ENCODE results near the gene AP2B1. TPM values are rescaled to one million over a fixed set of nuclear protein-coding genes. Genes with fewer than 3 reads are reported as not detected.
"Not testable (repeated sequence)": the region's sequence is repeated elsewhere in the genome, so short reads cannot be mapped to it uniquely, and the experiment has no call there.

The AP2B1 gene
- polyA plus RNA-seq, 1 donor from 2014 or later, result 36.3 TPM

DNA sequence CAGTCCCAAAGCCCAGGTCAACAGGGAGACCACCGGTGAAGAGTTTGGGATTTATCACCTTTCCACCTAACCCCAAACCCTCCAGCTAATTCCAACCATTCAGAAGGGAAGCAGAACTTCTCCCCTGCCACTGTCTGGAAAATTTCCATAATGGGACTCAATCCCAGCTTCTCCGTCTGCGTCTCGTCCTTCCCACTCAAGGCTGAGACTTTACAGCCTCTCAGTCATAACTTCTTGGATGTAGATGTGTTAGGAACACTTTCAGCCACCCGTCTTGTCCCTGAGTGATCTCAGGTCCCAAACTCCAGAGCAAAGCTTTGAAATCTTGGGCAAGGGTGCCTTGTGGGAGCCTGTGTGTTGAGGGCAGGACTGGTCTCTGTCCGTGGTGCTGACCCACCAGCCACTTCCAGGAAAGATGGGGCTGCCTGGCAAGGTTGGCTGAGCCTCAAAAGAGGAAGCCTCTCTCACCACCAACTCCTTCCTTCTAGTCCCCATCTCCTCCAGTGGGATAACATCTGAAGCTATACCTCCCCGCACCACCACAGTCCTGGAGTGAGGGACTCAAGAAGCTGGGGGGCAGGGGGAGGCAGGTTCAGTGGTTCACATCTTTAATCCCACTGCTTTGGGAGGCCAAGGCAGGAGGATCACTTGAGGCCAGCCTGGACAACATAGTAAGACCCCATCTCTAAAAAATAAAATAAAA is 156.7 kb downstream of the AP2B1 start:
- peaks cover 2 to 4% (median 4%) of the 10 kb centered on the region in 3 donors for H3K4me1 Mint-ChIP-seq
- no peaks in the 10 kb centered on the region for H3K9me3 Mint-ChIP-seq
- H3K27ac Mint-ChIP-seq, result no peak overlapping the region
- peaks cover 1% of the 10 kb centered on the region for H3K36me3 Mint-ChIP-seq
- peaks cover 26% of the 10 kb centered on the region for H3K27me3 Mint-ChIP-seq
- H3K4me3 Mint-ChIP-seq, result no peak overlapping the region

DNA sequence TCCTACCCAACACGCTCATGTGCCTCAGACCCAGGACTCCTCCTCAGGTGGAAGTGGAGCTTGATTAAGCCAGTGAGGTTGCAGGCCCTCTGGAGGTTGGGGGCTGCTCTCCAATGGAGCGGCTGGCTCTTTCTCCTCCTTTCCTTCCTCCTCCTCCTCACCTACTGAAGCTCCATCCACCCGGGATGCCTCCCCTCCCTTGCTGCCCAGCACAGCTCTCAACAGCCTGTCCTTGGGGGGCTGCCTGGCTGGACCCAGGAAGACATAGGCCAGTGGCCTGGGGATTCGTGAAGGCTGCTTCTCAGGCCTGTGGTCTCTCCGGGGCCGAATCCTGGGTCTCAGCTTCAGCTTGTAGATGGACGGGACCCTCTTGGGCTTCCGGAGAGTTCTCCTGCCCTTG is 157.7 kb downstream of the AP2B1 start:
- peaks cover 29% of the 10 kb centered on the region for H3K27me3 Mint-ChIP-seq
- peaks cover 1% of the 10 kb centered on the region for H3K36me3 Mint-ChIP-seq
- no peak overlapping the region for H3K4me3 Mint-ChIP-seq
- H3K4me1 Mint-ChIP-seq, result peaks cover 4% of the 10 kb centered on the region in 3 donors
- no peaks in the 10 kb centered on the region for H3K9me3 Mint-ChIP-seq
- H3K27ac Mint-ChIP-seq, result no peak overlapping the region

DNA sequence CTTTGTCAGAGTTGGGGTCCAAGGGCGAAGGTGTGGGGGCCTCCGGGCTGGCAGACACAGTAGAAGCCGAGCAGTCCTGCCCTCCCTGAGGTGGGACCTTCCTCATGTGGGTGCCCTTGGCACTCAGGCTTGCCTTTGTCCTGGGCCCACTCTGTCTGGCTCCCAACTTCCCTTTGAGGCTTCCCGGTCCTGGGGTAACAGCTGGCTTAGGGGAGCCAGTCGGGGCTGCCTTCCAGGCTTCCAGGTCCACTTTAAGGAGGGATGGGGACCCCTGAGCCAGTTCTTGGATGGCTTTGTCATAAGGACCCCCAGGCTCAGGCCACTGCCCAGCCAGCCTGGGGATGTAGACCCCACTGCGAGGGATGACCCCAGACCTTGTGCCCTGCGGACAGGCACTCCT is 158.1 kb downstream of the AP2B1 start:
- Mint-ChIP-seq H3K27ac (no peak overlapping the region), H3K4me3 (no peak overlapping the region), H3K36me3 (peaks cover 1% of the 10 kb centered on the region), H3K4me1 (peaks cover 4% of the 10 kb centered on the region in 3 donors), H3K9me3 (no peaks in the 10 kb centered on the region), H3K27me3 (peaks cover 32% of the 10 kb centered on the region)

DNA sequence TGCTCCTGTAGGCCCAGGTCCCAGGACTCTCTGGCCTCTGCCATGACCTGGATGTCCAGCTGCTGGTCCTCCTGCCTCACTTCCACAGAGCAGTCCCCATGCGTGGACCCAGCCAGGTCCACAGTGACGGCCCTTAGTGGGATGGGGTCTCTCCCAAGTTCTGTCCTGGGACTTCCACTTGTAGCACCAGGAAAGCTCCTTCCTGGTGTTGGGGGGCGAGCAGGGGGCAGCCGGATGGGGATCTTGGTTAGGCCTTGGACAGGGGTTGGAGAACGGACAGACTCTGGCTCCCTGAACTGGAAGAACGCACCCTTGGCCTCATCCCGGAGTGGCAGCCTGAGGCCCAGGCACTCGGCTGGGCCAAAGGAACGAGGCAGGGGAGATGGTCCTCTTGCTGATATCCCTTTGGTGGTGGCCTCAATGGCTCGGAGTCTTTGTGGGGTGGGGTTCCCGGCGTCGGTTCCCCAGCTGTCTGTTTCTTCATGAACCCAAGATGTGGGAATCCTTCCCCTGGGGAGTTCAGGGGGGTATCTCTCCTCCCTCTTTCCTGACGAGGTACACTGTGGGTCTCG is 158.7 kb downstream of the AP2B1 start:
- Mint-ChIP-seq H3K27me3 (peaks cover 36% of the 10 kb centered on the region), H3K9me3 (no peaks in the 10 kb centered on the region), H3K27ac (no peak overlapping the region), H3K4me1 (peaks cover 4% of the 10 kb centered on the region in 3 donors), H3K4me3 (no peak overlapping the region), H3K36me3 (peaks cover 1% of the 10 kb centered on the region)

DNA sequence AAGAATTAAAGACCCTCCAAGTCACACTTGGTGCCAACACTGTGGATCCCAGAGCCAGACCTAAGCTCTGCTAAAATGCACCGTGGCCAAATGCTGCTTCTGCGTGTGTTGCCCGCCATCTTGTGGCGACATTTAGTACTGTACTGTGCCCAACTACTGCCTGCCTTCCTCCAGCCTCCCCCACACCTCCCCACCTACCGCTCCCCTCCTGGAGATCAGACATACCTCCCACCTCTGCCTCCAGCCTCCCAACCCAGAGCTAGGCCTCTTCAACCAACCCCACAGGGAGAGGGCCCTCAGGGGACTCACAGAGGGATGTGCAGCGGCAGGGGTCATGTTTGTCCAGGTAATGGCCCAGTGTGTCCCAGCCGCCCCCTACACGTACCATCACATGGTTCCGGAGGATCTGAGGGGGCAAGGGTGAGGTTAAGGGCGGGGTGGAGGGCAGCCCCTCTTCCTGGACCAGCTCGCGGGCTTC is 160.5 kb downstream of the AP2B1 start:
- no peaks in the 10 kb centered on the region for H3K36me3 Mint-ChIP-seq
- H3K9me3 Mint-ChIP-seq, result no peaks in the 10 kb centered on the region
- peaks cover 34% of the 10 kb centered on the region for H3K27me3 Mint-ChIP-seq
- no peak overlapping the region for H3K27ac Mint-ChIP-seq
- H3K4me1 Mint-ChIP-seq, result peaks cover 2 to 4% (median 2%) of the 10 kb centered on the region in 3 donors
- no peak overlapping the region for H3K4me3 Mint-ChIP-seq

DNA sequence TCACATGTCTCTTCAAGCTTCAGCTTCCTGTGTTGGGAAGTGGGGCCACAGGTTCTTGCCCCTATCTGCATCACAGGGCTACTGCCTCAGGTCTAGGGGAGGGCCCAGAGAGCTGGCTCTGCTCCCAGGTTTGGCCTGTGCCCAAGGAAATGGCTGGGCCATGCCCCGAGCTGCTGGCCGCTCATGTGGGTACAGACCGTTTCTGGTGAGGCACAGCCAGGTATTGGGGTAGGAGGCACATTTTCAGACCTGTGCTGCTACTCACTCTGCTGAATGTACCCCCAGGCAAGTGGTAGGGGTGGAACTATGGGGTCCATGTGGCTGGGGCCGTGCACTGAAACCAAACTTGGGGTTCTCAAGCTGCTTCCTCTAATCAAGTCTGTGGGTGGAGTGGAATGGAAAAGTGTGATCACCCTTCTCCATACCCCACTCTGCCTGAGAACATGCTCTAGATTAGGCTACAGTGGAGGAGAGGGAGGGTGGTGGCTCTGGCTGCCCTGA is 161.3 kb downstream of the AP2B1 start:
- no peaks in the 10 kb centered on the region for H3K36me3 Mint-ChIP-seq
- peaks cover 31% of the 10 kb centered on the region for H3K27me3 Mint-ChIP-seq
- H3K4me1 Mint-ChIP-seq, result peaks cover 2 to 4% (median 2%) of the 10 kb centered on the region in 3 donors
- H3K4me3 Mint-ChIP-seq, result peak overlapping the region in 1 of 4 donors; percentile 47
- H3K27ac Mint-ChIP-seq, result no peak overlapping the region
- H3K9me3 Mint-ChIP-seq, result no peaks in the 10 kb centered on the region

DNA sequence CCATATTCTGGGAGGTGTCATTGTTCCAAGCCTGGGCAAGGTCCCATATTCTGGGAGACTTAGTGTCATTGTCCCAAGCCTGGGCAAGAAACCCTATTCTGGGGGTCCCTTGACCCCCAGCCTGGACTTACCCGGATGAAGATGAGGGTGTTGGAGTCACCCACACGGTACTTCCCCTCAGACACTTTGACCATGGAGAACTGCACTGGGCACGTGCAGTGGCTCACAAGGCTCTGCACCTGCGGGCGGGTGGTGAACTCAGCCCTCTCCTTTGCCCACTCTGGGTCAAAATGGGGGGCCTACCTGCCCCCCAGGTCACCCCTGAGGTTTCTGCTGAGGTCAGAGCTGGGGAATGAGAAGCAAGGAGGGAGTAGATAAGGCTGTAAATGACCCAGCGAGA is 161.9 kb downstream of the AP2B1 start:
- Mint-ChIP-seq H3K27ac (no peak overlapping the region), H3K9me3 (no peaks in the 10 kb centered on the region), H3K27me3 (peaks cover 31% of the 10 kb centered on the region), H3K4me3 (no peak overlapping the region), H3K4me1 (peaks cover 0 to 2% (median 2%) of the 10 kb centered on the region in 3 donors), H3K36me3 (no peaks in the 10 kb centered on the region)

DNA sequence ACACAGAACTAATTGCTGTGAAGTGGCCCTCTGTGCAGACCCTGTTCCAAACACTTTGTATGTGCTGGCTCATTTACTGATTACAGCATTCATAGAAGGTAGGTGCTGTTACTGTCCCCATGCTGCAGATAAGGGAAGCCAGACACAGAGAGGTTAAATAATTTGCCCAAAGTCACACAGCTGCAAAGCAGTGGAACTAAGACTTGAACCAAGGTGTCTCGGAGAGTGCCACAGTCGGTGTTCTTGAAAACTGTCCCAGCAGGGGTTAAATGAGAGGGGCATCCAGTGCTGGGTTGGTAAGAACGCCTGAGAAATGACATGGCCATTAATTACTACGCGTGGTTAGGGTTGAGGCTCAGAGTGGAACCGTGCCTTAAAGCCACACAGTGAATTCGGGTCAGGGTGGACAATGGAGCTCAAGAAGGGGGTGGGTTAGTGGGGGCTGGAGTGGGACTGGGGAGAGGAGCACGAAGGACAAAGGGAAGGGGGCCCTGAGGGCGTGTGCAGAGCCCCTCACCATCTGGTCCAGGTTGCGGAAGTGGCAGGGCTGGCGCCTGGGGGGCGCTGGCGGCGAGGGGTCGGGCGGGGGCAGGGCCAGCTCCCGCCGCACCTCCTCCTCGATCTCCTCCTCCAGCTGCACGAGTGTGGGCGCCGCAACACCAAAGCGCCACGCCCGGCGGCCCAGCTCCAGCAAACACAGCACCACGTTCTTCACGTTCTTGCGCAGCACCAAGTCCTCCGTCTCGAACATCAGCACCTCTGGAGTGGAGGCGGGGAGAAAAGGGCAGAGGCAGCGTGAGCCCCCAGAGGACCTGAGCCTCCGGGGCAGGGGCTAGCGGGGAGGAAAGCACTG is 162.7 kb downstream of the AP2B1 start:
- no peaks in the 10 kb centered on the region for H3K36me3 Mint-ChIP-seq
- H3K27me3 Mint-ChIP-seq, result peaks cover 27% of the 10 kb centered on the region
- H3K27ac Mint-ChIP-seq, result no peak overlapping the region
- no peak overlapping the region for H3K4me3 Mint-ChIP-seq
- no peaks in the 10 kb centered on the region for H3K9me3 Mint-ChIP-seq
- H3K4me1 Mint-ChIP-seq, result peaks cover 2% of the 10 kb centered on the region in 3 donors

DNA sequence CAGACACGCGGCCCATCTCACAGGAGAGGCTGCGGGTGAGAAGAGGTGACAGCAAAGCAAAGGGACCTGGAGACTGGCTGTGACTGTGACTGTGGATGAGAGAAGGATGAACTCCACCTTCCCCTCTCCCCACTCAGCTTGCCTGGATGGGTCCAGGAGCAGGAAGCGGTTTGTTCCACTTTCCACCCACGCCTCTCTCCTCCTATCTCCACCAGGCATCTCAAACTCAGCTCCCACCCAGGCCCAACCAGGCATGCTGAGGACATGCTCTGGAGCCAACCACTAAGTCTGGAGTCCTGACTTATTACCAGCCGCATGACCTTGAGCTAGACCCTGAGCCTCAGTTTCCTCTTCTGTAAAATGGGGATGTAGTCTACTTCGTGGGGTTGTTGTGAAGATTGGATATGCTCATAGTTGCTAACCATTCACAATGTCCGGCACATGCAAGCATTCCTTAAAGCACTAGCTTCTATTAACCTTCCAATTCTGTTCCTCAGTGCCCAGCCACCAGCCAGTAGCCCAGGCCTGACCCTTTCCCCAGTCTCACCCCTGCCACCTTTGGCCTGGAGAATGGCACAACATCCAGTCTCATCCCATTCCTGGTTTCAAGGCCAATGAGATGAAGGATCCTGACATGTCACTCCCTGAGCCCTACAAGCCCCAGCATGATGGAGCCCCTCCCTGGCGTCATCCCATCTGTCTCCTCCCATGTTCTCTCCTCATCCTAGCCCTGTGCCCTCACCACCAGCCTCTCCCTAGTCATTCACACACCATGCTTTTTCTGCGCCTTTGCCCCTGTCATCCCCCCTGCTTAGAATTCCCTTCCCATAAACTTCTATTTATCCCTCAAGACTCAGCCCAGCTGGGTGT is 163.6 kb downstream of the AP2B1 start:
- Mint-ChIP-seq H3K9me3 (no peaks in the 10 kb centered on the region), H3K36me3 (peaks cover 2% of the 10 kb centered on the region), H3K4me1 (peaks cover 2 to 5% (median 4%) of the 10 kb centered on the region in 3 donors), H3K27ac (no peak overlapping the region), H3K4me3 (peak overlapping the region in 1 of 4 donors; percentile 17), H3K27me3 (peaks cover 27% of the 10 kb centered on the region)

DNA sequence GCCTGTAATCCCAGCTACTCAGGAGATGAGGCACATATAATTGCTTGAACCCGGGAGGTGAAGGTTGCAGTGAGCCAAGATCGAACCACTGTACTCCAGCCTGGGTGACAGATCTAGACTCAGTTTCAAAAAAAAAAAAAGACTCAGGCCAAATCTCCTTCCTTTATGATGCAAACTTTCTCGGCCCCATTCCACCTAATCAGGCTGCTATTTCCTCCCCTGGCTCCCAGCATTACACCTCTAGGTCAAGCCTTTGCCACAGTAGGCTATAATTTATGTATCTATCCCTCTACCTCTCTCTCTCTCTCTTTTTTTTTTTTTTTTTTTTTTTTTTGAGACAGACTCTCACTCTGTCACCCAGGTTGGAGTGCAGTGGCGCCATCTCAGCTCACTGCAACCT is 164.4 kb downstream of the AP2B1 start:
- H3K27ac Mint-ChIP-seq, H3K9me3 Mint-ChIP-seq, H3K36me3 Mint-ChIP-seq, H3K4me3 Mint-ChIP-seq: not testable (repeated sequence)
- Mint-ChIP-seq H3K27me3 (peaks cover 27% of the 10 kb centered on the region), H3K4me1 (peaks cover 4 to 11% (median 8%) of the 10 kb centered on the region in 3 donors)

DNA sequence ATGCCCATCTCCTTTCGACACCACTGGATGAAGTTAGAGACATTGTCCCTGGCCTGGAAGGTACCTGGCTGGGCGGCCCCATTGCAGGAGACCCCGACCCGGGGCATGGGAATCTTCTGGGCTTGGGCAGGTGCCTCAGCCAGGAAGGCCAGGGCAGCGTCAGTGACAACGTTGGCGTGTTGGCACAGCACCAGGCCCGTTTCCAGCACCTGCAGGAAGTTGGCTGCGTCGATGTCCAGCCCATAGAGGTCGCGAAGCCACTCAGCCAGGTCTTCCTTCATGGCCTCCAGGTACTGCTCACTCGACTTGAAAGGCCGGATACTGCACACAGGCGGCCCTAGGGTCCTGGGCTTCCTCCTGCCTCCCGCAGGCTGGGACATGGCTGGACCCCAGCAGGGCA is 165.3 kb downstream of the AP2B1 start:
- H3K27me3 Mint-ChIP-seq, result peaks cover 26% of the 10 kb centered on the region
- peaks cover 2% of the 10 kb centered on the region for H3K36me3 Mint-ChIP-seq

DNA sequence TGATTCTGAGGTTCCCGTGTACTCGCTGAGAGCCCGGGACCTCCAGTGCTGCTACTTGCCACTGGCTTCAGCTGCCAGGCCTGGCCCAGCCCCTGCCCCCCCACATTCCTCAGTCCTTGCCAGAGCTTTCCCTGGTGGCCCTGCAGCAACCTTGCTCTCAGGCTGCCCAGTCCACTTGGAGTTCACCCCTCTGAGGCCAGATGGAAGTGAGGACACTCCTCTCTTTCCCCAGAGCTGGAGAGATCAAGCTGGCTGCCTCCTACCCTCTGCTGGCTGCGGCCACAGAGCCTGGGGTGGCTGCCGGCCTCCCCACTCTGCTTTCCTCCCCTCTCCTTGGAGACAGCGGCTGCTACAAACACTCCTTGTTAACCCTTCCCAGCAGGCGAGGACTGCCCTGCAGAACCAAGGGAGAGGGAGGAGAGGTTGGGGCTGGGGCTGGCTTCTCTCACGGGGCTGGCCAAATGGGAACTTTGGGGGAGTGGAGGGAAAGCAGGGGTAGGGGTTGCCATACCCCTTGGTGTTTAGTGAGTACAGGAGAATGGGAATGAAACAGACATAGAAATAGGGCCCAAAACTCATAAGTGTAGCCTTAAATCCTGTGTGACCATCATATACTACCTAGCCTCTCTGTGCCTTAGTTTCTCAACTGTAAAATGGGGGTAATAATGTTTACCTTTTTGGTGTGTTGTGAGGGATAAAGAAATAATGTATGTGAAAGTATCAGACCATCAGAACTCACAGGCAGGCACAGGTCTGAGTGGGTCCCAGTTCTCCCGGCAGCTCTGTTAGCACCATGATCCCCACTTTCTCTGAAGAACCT is 166.0 kb downstream of the AP2B1 start, which contains the start of gene GAS2L2:
GAS2L2 (minus strand) TSS at position 295 of the 820 bp plus-strand sequence. CDS start 389 bp downstream, outside the sequence.
- H3K4me1 Mint-ChIP-seq, result peaks cover 4 to 11% (median 7%) of the 10 kb centered on the region in 3 donors
- no peak within 1 kb of the TSS for H3K4me3 Mint-ChIP-seq
- H3K27me3 Mint-ChIP-seq, result peaks cover 25% of the 10 kb centered on the region
- peaks cover 2% of the 10 kb centered on the region for H3K36me3 Mint-ChIP-seq
- no peak within 1 kb of the TSS for H3K27ac Mint-ChIP-seq
- no peaks in the 10 kb centered on the region for H3K9me3 Mint-ChIP-seq

More for the DNA sequence above, 165.3 kb downstream of the AP2B1 start:
- Mint-ChIP-seq H3K27ac (no peak overlapping the region), H3K9me3 (no peaks in the 10 kb centered on the region), H3K4me3 (no peak overlapping the region), H3K4me1 (peaks cover 4 to 11% (median 7%) of the 10 kb centered on the region in 3 donors)

DNA sequence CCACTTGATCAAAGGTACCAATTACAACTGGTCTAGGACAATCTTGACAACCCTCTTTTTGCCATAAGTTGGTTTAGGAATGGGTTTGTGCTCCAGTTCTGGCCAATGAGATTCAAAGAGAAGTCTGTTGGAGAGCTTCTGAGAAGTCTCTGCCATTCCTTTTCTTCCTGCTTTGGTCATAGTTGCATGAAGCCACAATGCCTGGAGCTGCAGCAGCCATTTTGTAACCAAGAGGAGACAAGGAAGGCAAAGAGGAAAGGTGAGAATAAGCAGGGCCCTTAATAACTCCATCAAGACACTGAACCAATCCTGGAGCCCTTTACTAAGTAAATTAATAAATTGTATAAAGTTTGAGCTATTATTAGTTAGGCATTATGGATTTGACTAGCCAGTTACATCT is 170.1 kb downstream of the AP2B1 start:
- no peaks in the 10 kb centered on the region for H3K9me3 Mint-ChIP-seq
- H3K27me3 Mint-ChIP-seq, result peaks cover 1% of the 10 kb centered on the region
- H3K4me3 Mint-ChIP-seq, result no peak overlapping the region
- peaks cover 2% of the 10 kb centered on the region for H3K36me3 Mint-ChIP-seq
- H3K4me1 Mint-ChIP-seq, result peaks cover 2 to 11% (median 7%) of the 10 kb centered on the region in 3 donors
- no peak overlapping the region for H3K27ac Mint-ChIP-seq

Measured in IgD-negative memory B cell (primary cell).